Dermis blood vessel endothelial cell (primary cell): ENCODE results near the gene MORC3. TPM values are rescaled to one million over a fixed set of nuclear protein-coding genes. Genes with fewer than 3 reads are reported as not detected.
"Not testable (repeated sequence)": the region's sequence is repeated elsewhere in the genome, so short reads cannot be mapped to it uniquely, and the experiment has no call there.

Source experiments
- DNase-seq: peaks from one replicate; pipeline ENCODE4 v3.0.0; 2010
- total RNA-seq: library from RNA; depleted of rRNA; stranded (reverse); fragments of >200 nt; gene quantifications from 2 replicates; pipeline ENCODE4 v1.2.3, GENCODE V29; 2014

The MORC3 gene
- total RNA-seq = 46.6 and 49.4 TPM in 2 replicates

GRCh38 chr21:36319767-36320420, at the start of gene MORC3:
Gene MORC3 (plus strand): TSS chr21:36320197. CDS start chr21:36320265, 68 bp downstream.
- peak; percentile 99 for DNase-seq

- DNase-seq = not testable (repeated sequence)
Observed at GRCh38 chr21:36270786-36271695, 49.0 kb upstream of the MORC3 start.

- no peak for DNase-seq
Observed at GRCh38 chr21:36274128-36274527, 45.9 kb upstream of the MORC3 start.

GRCh38 chr21:36282568-36283230, 37.3 kb upstream of the MORC3 start:
- no peak for DNase-seq

GRCh38 chr21:36283231-36283622, 36.8 kb upstream of the MORC3 start:
- DNase-seq = not testable (repeated sequence)

GRCh38 chr21:36288651-36289243, 31.2 kb upstream of the MORC3 start:
- DNase-seq = no peak

- DNase-seq = no peak
Observed at GRCh38 chr21:36291509-36291908, 28.5 kb upstream of the MORC3 start.

- DNase-seq = no peak
Observed at GRCh38 chr21:36297406-36297937, 22.5 kb upstream of the MORC3 start.

GRCh38 chr21:36297938-36298572, 21.9 kb upstream of the MORC3 start:
- DNase-seq = peak; percentile 17

GRCh38 chr21:36306872-36307534, 13.0 kb upstream of the MORC3 start:
- DNase-seq = no peak

GRCh38 chr21:36310016-36310415, 10.0 kb upstream of the MORC3 start:
- DNase-seq = no peak

- not testable (repeated sequence) for DNase-seq
Observed at GRCh38 chr21:36313446-36313845, 6.6 kb upstream of the MORC3 start.

GRCh38 chr21:36316045-36316444, 4.0 kb upstream of the MORC3 start:
- not testable (repeated sequence) for DNase-seq

GRCh38 chr21:36316872-36317484, 3.0 kb upstream of the MORC3 start:
- DNase-seq = no peak

- not testable (repeated sequence) for DNase-seq
Observed at GRCh38 chr21:36319406-36319766, 611 bp upstream of the MORC3 start.

- DNase-seq = peak; percentile 80
Observed at GRCh38 chr21:36320421-36321324, 676 bp downstream of the MORC3 start.

GRCh38 chr21:36321325-36322082, 1.5 kb downstream of the MORC3 start:
- peak; percentile 63 for DNase-seq

- no peak for DNase-seq
Observed at GRCh38 chr21:36322083-36322424, 2.1 kb downstream of the MORC3 start.

GRCh38 chr21:36323032-36323431, 3.0 kb downstream of the MORC3 start:
- DNase-seq = no peak
